SK-N-SH treated with all-trans-retinoic acid at 6 μM for 48 hours (cell line): ENCODE measurements around the gene COPG2.

ENCODE experiments used
- ARNTL ChIP-seq: fragments of 450-650 bp; formaldehyde crosslinking; IDR thresholded peaks from 2 replicates; pipeline ENCODE4 v1.5.0; 2020; ENCODE audit warnings: low read depth, mild to moderate bottlenecking, moderate library complexity, borderline replicate concordance
- CSDC2 ChIP-seq: fragments of 250-450 bp; sonication (Bioruptor Pico); IDR thresholded peaks from 2 replicates; pipeline ENCODE4 v1.5.0; 2020; ENCODE audit warnings: mild to moderate bottlenecking, moderate library complexity
- ESRRG ChIP-seq: fragments of 250-450 bp; sonication (Bioruptor Pico); IDR thresholded peaks from 2 replicates; pipeline ENCODE4 v1.6.1; 2021; ENCODE audit warnings: mild to moderate bottlenecking
- ISL1 ChIP-seq: fragments of 250-450 bp; sonication (Bioruptor Pico); IDR thresholded peaks from 2 replicates; pipeline ENCODE4 v2.1.2; 2022; ENCODE audit warnings: mild to moderate bottlenecking, moderate library complexity
- PPARA ChIP-seq: fragments of 250-450 bp; sonication (Bioruptor Pico); IDR thresholded peaks from 2 replicates; pipeline ENCODE4 v1.5.0; 2020; ENCODE audit warnings: mild to moderate bottlenecking, borderline replicate concordance
- RARB ChIP-seq: fragments of 250-450 bp; sonication (Bioruptor Pico); IDR thresholded peaks from 2 replicates; pipeline ENCODE4 v1.8.0; 2021; ENCODE audit warnings: mild to moderate bottlenecking, moderate library complexity
- ZC3H10 ChIP-seq: fragments of 250-450 bp; sonication (Bioruptor Pico); IDR thresholded peaks from 2 replicates; pipeline ENCODE4 v1.5.1; 2021; ENCODE audit warnings: mild to moderate bottlenecking, moderate library complexity
- ZFP3 ChIP-seq: fragments of 250-450 bp; sonication (Bioruptor Pico); IDR thresholded peaks from 2 replicates; pipeline ENCODE4 v1.5.0; 2020; ENCODE audit warnings: mild to moderate bottlenecking, moderate library complexity
- ZNF565 ChIP-seq: fragments of 450-650 bp; formaldehyde crosslinking; conservative IDR thresholded peaks from 2 replicates; pipeline ENCODE4 v1.5.0; 2020; ENCODE audit warnings: low read depth, mild to moderate bottlenecking, moderate library complexity
- TF ChIP-seq, protein P1 (sequence below): fragments of 250-450 bp; sonication (Bioruptor Pico); IDR thresholded peaks from 2 replicates; pipeline ENCODE4 v1.8.0; 2020; ENCODE audit warnings: mild to moderate bottlenecking, moderate library complexity, borderline replicate concordance
- TF ChIP-seq, protein P2 (sequence below): fragments of 250-450 bp; sonication (Bioruptor Pico); IDR thresholded peaks from 2 replicates; pipeline ENCODE4 v1.5.1; 2020; ENCODE audit warnings: low read depth, mild to moderate bottlenecking, moderate library complexity
- TF ChIP-seq, protein P3 (sequence below): fragments of 250-450 bp; sonication (Bioruptor Pico); IDR thresholded peaks from 2 replicates; pipeline ENCODE4 v1.8.0; 2021; ENCODE audit warnings: low read depth, mild to moderate bottlenecking, moderate library complexity, borderline replicate concordance

DNA sequence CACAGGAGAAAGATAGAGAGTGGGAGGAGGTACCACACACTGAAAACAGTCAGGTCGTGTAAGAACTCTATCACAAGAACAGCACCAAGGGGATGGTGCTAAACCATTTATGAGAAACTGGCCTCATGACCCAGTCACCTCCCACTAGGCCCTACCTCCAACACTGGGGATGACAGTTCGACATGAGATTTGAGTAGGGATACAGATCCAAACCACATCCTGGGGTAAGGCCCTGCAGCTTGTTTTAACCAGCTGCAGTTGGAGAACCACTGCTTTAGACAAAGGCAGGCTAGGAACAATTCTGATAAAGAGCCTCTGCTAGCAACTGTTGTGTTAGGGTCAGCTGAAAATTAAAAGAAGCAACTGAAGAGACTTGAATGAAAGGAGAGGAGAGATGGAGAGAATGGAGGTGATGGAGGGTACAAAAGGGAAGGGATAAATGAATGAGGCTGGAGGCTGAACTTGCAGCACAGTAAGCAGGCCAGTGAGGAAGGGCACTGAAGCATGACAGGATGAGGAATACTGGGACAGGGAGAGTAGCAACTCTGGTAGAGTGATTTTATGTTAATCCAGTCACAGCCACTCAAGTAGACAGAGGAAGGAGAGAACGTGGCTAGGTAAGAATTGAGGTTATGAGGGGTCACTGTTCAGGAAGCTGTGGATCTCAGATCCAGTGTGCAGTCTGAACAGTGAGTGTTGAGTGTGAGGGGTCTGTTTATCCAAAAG lies 153.1 kb downstream of the COPG2 start:
- TF ChIP-seq ZC3H10 (CRISPR knock-in tag) (no peak), RARB (CRISPR knock-in tag) (no peak), CSDC2 (no peak), ARNTL (CRISPR knock-in tag) (no peak), ZFP3 (CRISPR knock-in tag) (no peak), PPARA (no peak), ZNF565 (CRISPR knock-in tag) (no peak), ISL1 (no peak), ESRRG (no peak)
- TF ChIP-seq, protein P1, sequence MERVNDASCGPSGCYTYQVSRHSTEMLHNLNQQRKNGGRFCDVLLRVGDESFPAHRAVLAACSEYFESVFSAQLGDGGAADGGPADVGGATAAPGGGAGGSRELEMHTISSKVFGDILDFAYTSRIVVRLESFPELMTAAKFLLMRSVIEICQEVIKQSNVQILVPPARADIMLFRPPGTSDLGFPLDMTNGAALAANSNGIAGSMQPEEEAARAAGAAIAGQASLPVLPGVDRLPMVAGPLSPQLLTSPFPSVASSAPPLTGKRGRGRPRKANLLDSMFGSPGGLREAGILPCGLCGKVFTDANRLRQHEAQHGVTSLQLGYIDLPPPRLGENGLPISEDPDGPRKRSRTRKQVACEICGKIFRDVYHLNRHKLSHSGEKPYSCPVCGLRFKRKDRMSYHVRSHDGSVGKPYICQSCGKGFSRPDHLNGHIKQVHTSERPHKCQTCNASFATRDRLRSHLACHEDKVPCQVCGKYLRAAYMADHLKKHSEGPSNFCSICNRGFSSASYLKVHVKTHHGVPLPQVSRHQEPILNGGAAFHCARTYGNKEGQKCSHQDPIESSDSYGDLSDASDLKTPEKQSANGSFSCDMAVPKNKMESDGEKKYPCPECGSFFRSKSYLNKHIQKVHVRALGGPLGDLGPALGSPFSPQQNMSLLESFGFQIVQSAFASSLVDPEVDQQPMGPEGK (CRISPR knock-in tag), result no peak
- TF ChIP-seq, protein P2, sequence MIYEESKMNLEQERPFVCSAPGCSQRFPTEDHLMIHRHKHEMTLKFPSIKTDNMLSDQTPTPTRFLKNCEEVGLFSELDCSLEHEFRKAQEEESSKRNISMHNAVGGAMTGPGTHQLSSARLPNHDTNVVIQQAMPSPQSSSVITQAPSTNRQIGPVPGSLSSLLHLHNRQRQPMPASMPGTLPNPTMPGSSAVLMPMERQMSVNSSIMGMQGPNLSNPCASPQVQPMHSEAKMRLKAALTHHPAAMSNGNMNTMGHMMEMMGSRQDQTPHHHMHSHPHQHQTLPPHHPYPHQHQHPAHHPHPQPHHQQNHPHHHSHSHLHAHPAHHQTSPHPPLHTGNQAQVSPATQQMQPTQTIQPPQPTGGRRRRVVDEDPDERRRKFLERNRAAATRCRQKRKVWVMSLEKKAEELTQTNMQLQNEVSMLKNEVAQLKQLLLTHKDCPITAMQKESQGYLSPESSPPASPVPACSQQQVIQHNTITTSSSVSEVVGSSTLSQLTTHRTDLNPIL (CRISPR knock-in tag), result no peak
- TF ChIP-seq, protein P3, sequence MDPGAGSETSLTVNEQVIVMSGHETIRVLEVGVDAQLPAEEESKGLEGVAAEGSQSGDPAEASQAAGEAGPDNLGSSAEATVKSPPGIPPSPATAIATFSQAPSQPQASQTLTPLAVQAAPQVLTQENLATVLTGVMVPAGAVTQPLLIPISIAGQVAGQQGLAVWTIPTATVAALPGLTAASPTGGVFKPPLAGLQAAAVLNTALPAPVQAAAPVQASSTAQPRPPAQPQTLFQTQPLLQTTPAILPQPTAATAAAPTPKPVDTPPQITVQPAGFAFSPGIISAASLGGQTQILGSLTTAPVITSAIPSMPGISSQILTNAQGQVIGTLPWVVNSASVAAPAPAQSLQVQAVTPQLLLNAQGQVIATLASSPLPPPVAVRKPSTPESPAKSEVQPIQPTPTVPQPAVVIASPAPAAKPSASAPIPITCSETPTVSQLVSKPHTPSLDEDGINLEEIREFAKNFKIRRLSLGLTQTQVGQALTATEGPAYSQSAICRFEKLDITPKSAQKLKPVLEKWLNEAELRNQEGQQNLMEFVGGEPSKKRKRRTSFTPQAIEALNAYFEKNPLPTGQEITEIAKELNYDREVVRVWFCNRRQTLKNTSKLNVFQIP (CRISPR knock-in tag), result no peak
